ACC112 (cell line): ENCODE results near the gene MFAP5.

ENCODE experiments used
- H2AFZ ChIP-seq: fragments of 200-600 bp; sonication (generic); one replicate; pipeline ENCODE4 v1.6.0; 2017; ENCODE audit warnings: antibody characterized with exemption, low read length; ENCODE audit not compliant: unreplicated experiment
- H3K27ac ChIP-seq: fragments of 200-600 bp; sonication (generic); 2 replicates; pipeline ENCODE4 v1.5.1; 2014; ENCODE audit warnings: low read depth, mild to moderate bottlenecking, antibody characterized with exemption, low read length, moderate library complexity
- H3K27me3 ChIP-seq: fragments of 200-600 bp; sonication (generic); 2 replicates; pipeline ENCODE4 v1.6.1; 2014; ENCODE audit warnings: mild to moderate bottlenecking, antibody characterized with exemption, low read length, moderate library complexity, mixed read lengths; ENCODE audit not compliant: insufficient read depth
- H3K36me3 ChIP-seq: fragments of 200-600 bp; sonication (generic); 2 replicates; pipeline ENCODE4 v1.6.1; 2016; ENCODE audit warnings: mild to moderate bottlenecking, antibody characterized with exemption, low read length, moderate library complexity, mixed read lengths; ENCODE audit not compliant: insufficient read depth
- H3K4me1 ChIP-seq: fragments of 200-600 bp; sonication (generic); one replicate; pipeline ENCODE4 v1.6.1; 2016; ENCODE audit warnings: low read length, mixed read lengths; ENCODE audit not compliant: insufficient read depth, unreplicated experiment, control insufficient read depth
- H3K4me3 ChIP-seq: fragments of 200-600 bp; sonication (generic); 2 replicates; pipeline ENCODE4 v1.5.1; 2014; ENCODE audit warnings: mild to moderate bottlenecking, low read depth, low read length
- H3K79me2 ChIP-seq: fragments of 200-600 bp; sonication (generic); one replicate; pipeline ENCODE4 v1.6.0; 2016; ENCODE audit warnings: low read length; ENCODE audit not compliant: control insufficient read depth, unreplicated experiment, insufficient read depth

Gene MFAP5

DNA sequence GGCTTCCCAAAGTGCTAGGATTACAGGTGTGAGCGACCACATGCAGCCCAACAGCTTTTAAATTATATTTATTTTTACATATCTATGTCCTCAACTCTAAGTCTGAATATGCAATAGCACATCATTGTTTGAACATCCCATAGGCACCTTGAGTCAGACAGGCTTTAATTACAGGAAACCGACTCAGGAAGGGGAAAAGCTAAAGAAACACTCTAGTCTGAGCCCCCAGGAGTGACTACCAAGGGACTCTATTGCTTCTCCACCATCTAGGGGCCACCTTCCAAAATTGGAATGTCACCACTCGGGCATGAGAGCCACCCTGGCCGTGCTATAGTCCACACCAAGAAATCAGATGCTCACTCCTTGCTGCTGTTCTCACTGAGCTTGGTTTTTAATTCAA is 14.0 kb upstream of the MFAP5 start:
- no peaks in the 10 kb centered on the region for H3K36me3 ChIP-seq
- H3K27ac ChIP-seq: no peak overlapping the region
- no peak overlapping the region for H3K4me3 ChIP-seq
- no peaks in the 10 kb centered on the region for H3K79me2 ChIP-seq
- H3K27me3 ChIP-seq: no peaks in the 10 kb centered on the region
- no peak overlapping the region for H2AFZ ChIP-seq
- H3K4me1 ChIP-seq: peaks cover 17% of the 10 kb centered on the region

GRCh38 chr12:8675591-8676036 is 13.0 kb upstream of the MFAP5 start:
- Histone ChIP-seq H3K4me1 (peaks cover 6% of the 10 kb centered on the region), H3K27ac (no peak overlapping the region), H3K79me2 (no peaks in the 10 kb centered on the region)

DNA sequence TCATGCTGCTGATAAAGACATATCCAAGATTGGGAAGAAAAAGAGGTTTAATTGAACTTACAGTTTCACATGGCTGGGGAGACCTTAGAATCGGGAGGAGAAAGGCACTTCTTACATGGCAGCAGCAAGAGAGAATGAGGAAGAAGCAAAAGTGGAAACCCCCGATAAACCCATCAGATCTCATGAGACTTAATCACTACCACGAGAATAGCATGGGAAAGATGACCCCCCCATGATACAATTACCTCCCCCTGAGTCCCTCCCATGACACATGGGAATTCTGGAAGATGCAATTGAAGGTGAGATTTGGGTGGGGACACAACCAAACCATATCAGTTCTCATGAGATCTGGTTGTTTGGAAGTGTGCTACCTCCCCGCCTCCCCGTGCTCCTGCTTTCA is 9.8 kb upstream of the MFAP5 start:
- Histone ChIP-seq H3K27me3 (no peaks in the 10 kb centered on the region), H3K79me2 (no peaks in the 10 kb centered on the region), H3K4me3 (no peak overlapping the region), H2AFZ (no peak overlapping the region), H3K27ac (no peak overlapping the region), H3K36me3 (no peaks in the 10 kb centered on the region), H3K4me1 (peaks cover 6% of the 10 kb centered on the region)

More at GRCh38 chr12:8675591-8676036, 13.0 kb upstream of the MFAP5 start:
- no peak overlapping the region for H2AFZ ChIP-seq
- no peaks in the 10 kb centered on the region for H3K36me3 ChIP-seq
- H3K27me3 ChIP-seq: no peaks in the 10 kb centered on the region
- no peak overlapping the region for H3K4me3 ChIP-seq

DNA sequence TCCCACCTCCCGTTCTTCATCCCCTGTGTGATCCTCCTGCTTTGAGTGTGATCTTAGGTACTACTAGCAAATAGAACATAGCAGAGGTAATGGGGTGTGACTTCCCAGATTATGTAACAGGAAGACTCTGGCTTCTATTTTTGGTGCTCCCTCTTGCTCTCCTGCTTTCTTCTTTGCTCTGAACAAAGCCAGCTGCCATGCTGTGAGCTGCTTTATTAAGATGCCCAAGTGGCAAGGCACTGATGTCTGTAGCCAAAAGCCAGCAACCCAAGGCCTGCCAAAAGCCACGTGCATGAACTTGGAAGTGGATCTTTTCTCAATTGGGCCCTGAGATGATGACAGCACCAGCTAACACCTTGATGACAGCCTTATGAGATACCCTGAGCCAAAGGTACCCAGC is 5.8 kb upstream of the MFAP5 start:
- no peak overlapping the region for H2AFZ ChIP-seq
- no peaks in the 10 kb centered on the region for H3K79me2 ChIP-seq
- no peak overlapping the region for H3K4me3 ChIP-seq
- H3K4me1 ChIP-seq: no peaks in the 10 kb centered on the region
- H3K27ac ChIP-seq: no peak overlapping the region
- H3K36me3 ChIP-seq: no peaks in the 10 kb centered on the region
- H3K27me3 ChIP-seq: no peaks in the 10 kb centered on the region

DNA sequence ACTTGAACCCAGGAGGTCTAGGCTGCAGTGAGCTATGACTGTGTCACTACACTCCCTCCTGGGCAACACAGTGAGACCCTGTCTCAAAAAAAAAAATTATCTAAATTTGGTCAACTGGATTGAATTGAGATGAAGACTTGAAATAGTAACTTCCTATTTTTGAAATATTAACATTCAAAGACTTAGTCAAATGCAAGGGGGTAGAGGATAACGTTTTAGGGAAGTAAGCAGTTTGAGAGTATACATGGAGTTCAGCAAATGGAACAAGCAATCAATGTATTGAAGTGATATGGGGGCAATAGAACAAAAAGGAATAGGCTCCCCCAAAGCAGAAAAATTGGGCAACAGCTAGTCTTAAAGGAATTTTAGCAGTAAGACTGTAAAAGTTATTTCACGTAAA is 4.6 kb upstream of the MFAP5 start:
- H3K79me2 ChIP-seq: no peaks in the 10 kb centered on the region
- H3K27ac ChIP-seq: no peak overlapping the region
- H2AFZ ChIP-seq: no peak overlapping the region
- H3K4me1 ChIP-seq: no peaks in the 10 kb centered on the region
- H3K27me3 ChIP-seq: no peaks in the 10 kb centered on the region
- H3K36me3 ChIP-seq: no peaks in the 10 kb centered on the region
- H3K4me3 ChIP-seq: no peak overlapping the region

DNA sequence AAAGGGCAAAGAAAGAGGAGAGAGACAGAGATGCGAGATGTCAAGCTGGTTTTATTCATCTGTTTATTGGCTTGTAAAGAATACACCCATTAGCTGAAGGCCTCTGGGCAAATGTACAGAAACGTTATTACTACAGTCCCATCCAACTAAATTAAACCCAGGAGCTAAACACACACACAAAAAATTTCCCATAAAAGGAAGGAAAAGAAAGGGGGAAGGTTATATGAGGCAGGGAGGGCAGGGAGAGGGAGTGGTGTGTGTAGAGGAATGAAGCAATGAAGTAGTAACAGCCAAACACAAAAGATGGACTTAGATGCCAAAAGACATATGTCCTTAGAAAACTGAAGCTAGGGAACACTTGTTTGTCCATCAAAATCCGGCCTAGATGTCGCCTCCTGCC is 3.1 kb upstream of the MFAP5 start:
- Histone ChIP-seq H3K4me1 (no peaks in the 10 kb centered on the region), H3K79me2 (no peaks in the 10 kb centered on the region), H3K4me3 (no peak overlapping the region), H3K27ac (no peak overlapping the region), H2AFZ (no peak overlapping the region), H3K36me3 (no peaks in the 10 kb centered on the region), H3K27me3 (no peaks in the 10 kb centered on the region)

DNA sequence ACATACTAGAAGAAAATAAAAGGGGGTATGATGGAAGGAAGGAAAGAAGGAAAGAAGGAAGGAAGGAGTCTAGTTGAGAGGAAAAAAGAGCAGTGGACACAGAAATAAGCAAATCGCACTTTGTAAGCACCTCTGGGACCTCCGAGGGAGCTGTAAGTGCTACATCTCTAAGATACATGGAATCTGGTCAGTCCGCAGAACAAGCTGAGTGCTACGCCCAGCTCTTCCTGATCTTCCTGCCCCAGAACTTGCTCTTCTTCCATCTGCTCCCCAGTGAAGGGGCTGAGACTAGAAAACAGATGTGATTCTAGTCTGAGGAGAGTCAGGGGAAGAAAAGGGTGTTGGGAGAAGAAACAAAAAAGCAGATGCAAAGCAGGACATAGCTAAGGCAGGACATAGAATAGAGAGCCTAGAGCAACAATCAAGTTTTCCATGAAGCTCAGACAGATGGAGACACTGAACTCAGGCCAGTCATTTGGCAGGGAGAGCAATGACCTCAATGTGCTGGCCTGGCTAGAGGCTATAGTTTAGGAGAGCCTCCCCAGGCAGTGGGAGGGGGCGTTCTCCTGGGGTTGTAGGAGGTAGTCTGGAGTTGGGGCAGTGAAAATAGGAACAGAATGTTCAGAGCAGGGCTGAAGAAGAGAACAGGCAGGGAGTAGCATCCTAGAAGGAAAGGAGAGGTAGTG is 1.7 kb upstream of the MFAP5 start:
- Histone ChIP-seq H3K27ac (no peak overlapping the region), H3K79me2 (no peaks in the 10 kb centered on the region), H2AFZ (no peak overlapping the region), H3K4me1 (no peaks in the 10 kb centered on the region), H3K36me3 (no peaks in the 10 kb centered on the region), H3K27me3 (no peaks in the 10 kb centered on the region), H3K4me3 (no peak overlapping the region)

DNA sequence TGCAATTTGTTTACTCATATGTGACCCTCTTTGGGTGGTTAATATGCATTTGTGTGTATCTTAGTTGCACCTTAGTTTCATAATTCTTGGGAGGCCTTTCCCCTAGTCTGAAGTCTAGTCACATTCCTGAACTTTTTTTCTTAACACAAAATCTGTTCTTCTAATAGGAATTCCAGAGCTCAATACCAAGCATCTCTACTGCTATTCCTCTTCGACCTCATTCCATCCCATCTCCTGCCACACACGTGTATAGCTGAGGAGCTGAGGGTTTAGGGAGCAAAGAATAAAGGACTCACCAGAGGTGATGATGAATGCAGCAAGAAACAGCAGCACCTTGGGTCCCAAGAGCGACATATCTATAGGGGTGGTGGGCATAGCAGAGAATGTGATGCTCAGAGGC is 875 bp downstream of the MFAP5 start:
- Histone ChIP-seq H3K36me3 (no peaks in the 10 kb centered on the region), H3K4me1 (no peaks in the 10 kb centered on the region), H2AFZ (no peak overlapping the region), H3K4me3 (no peak overlapping the region), H3K79me2 (no peaks in the 10 kb centered on the region), H3K27me3 (no peaks in the 10 kb centered on the region), H3K27ac (no peak overlapping the region)

- H3K4me1 ChIP-seq: no peaks in the 10 kb centered on the region
- no peak overlapping the region for H2AFZ ChIP-seq
Measured at GRCh38 chr12:8661016-8661415, 1.6 kb downstream of the MFAP5 start.

DNA sequence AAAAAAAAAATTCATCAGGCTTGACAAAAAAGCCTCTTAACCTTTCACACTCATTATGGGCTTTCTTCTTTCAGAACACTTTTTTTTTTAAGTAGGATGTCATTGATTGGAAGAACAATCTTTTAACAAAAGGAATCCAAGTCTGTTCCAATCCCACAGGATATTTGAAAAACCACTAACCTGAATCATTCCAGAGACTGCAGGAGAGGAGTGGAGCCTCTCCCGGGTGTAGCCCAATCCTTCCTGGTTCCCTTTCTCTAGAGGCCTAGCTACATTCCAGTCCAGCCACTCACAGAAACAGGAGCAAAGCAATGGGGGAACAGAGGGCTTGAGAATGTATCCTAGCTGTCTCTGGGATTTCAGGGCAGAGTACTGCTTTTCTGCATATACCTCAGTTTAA is 4.3 kb downstream of the MFAP5 start:
- Histone ChIP-seq H3K36me3 (no peaks in the 10 kb centered on the region), H3K4me3 (no peak overlapping the region), H2AFZ (peak overlapping the region; percentile 84), H3K27ac (peak overlapping the region; percentile 29; the same call in 1 of the 2 replicates), H3K4me1 (no peaks in the 10 kb centered on the region), H3K27me3 (no peaks in the 10 kb centered on the region), H3K79me2 (no peaks in the 10 kb centered on the region)

More at GRCh38 chr12:8661016-8661415, 1.6 kb downstream of the MFAP5 start:
- Histone ChIP-seq H3K4me3 (no peak overlapping the region), H3K27me3 (no peaks in the 10 kb centered on the region), H3K36me3 (no peaks in the 10 kb centered on the region), H3K79me2 (no peaks in the 10 kb centered on the region), H3K27ac (no peak overlapping the region)

- no peaks in the 10 kb centered on the region for H3K27me3 ChIP-seq
- no peaks in the 10 kb centered on the region for H3K36me3 ChIP-seq
- no peaks in the 10 kb centered on the region for H3K79me2 ChIP-seq
- H2AFZ ChIP-seq: no peak overlapping the region
- H3K4me1 ChIP-seq: no peaks in the 10 kb centered on the region
- no peak overlapping the region for H3K27ac ChIP-seq
- H3K4me3 ChIP-seq: no peak overlapping the region
Measured at GRCh38 chr12:8655421-8655820, 7.2 kb downstream of the MFAP5 start.
